ENCODE data around the gene BPTF.
"Not testable (repeated sequence)": the region's sequence is repeated elsewhere in the genome, so short reads cannot be mapped to it uniquely, and the experiment has no call there.

DNA sequence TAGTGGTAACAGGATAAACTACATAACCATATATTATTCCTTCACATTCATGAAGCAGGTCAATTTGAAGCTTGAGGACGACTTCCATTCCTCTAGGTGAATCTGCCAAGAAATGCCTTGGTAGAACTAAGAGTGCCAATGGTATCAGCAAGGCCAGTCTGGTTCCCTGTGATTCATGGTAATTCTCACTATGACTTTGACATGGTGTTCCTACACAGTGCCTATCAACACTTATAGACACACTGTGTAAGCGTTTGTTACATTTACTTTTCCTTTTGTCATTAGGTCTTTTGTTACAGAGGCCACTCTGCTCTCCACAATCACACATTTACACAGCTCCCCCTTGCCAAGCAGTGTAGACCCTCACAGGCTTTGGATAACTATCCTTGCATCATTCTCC is 136.9 kb downstream of the BPTF start:
- TF ChIP-seq NFIC (IDR thresholded peaks at IDR 0.05; ENCODE audit: borderline replicate concordance), result not testable (repeated sequence)
- TF ChIP-seq, protein P1, sequence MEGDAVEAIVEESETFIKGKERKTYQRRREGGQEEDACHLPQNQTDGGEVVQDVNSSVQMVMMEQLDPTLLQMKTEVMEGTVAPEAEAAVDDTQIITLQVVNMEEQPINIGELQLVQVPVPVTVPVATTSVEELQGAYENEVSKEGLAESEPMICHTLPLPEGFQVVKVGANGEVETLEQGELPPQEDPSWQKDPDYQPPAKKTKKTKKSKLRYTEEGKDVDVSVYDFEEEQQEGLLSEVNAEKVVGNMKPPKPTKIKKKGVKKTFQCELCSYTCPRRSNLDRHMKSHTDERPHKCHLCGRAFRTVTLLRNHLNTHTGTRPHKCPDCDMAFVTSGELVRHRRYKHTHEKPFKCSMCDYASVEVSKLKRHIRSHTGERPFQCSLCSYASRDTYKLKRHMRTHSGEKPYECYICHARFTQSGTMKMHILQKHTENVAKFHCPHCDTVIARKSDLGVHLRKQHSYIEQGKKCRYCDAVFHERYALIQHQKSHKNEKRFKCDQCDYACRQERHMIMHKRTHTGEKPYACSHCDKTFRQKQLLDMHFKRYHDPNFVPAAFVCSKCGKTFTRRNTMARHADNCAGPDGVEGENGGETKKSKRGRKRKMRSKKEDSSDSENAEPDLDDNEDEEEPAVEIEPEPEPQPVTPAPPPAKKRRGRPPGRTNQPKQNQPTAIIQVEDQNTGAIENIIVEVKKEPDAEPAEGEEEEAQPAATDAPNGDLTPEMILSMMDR (IDR thresholded peaks at IDR 0.05), result not testable (repeated sequence)

Measured in SK-N-SH (cell line).